NCI-H748 treated with DMSO at 0.1 percent for 48 hours (cell line): Measurements from ENCODE around the gene RHPN2.
A peak's percentile ranks its signal among the peaks of the same experiment; 100 is the strongest.
"Not testable (repeated sequence)": the region's sequence is repeated elsewhere in the genome, so short reads cannot be mapped to it uniquely, and the experiment has no call there.

ENCODE experiments used
- DNase-seq: peaks from one replicate; lab custom pipeline; 2025; lab: John Stamatoyannopoulos, UW

Gene RHPN2

DNA sequence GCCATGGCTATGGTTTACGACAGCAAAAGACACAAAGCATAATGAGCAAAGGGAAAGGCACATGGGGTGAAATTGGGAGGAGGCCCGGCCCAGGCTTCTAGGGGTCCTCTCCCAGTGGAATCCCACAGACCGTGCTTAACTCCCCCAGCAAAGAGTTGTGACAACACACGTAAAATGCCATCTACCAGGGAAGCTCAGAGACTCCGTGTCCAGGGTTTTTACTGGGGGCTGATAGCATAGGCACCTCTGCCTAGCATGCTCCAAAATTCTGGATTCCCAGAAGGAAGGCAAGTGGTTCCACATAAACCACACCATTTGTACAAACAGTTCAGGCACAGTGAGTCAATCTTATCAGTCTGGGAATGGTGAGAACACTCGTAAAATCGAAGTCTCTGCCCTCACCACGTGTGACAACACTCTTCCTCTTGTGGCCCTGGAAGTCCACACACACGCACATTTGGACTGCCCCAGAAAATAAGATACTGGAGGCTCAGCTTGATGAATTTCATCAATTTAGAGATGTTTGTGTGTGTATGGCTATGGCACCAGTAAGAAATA lies 34.9 kb downstream of the RHPN2 start:
- DNase-seq = no peak

DNA sequence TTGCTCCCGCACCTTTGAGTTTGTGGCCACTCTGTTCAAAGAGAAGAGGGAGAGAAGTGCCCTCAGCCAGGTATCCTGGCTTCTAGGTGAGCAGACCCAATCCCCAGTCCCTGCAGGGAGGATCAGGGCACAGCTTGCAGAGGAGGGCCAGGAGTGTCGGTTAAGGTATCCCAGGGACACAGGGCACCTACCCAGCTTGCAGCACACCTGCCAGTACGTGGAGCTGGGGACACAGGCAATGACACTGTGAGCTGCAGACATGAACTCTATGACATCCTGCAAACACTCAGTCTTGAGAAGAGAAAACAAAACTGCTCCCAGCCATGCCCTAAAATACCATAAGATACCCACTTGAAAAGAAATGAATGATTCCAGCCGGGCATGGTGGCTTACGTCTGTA lies 38.1 kb downstream of the RHPN2 start:
- DNase-seq = not testable (repeated sequence)

DNA sequence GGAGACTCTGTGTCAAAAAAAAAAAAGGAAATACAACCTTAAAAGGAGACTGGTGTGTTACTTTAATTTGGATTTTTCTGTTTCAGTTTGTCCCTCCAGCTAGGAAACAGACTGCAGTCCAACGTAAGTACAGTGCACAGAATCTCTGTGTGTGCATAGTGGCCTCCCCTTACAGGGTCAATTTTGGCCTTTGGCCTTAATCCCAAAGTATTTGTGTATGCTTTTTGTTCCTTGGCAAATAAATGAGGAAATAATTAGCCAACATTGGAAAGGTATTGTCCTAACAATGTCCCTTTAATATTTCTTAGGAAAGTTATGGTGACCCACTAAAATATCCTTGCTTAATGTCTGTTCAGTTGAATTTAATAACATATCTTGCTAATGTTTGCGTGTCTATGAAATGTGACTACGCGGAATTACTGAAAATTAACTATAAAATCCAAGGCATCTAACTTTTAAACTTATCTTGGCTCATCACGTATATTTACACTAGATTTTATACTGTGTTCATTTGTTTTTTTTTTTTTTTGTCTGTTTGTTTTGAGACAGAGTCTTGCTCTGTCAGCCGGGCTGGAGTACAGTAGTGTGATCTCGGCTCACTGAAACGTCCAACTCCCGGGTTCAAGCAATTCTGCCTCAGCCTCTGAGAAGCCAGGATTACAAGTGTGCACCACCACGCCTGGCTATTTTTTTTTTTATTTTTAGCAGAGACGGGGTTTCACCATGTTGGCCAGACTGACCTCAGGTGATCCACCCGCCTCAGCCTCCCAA lies 39.0 kb downstream of the RHPN2 start:
- not testable (repeated sequence) for DNase-seq

GRCh38 chr19:33024398-33024797 lies 40.3 kb downstream of the RHPN2 start:
- no peak for DNase-seq

DNA sequence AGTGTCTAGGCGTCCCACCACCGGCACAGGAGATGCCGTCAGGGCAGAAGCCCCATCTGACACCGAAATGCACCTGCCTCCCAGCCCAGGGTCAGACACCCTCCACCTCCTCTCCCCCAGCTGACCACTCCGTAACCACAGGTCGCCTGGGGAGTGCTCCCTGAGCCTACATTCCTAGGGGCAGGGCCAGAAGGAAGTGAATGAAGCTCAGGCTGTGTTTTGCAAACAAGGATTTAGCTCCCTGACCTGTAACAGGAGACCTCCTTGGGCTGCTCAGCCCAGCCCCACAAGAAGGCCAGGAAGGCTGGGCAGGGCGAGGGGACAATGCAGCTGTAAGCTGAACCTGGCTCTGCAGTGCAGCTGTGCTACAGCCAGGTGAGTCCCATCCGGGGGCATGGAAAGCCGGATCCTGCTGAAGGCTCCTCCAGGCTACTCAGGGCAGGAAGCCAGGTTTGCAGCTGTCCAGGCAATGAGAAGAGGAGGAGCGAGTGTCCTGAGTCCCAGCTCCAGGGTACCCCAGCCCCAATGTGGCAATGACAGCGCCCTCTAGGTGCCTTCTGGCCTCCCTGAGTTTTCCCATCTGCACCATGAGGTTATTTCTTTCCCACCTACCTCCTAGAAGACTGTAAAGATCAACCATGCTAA lies 42.1 kb downstream of the RHPN2 start:
- DNase-seq = no peak

GRCh38 chr19:33010891-33011290 lies 53.8 kb downstream of the RHPN2 start:
- not testable (repeated sequence) for DNase-seq

DNA sequence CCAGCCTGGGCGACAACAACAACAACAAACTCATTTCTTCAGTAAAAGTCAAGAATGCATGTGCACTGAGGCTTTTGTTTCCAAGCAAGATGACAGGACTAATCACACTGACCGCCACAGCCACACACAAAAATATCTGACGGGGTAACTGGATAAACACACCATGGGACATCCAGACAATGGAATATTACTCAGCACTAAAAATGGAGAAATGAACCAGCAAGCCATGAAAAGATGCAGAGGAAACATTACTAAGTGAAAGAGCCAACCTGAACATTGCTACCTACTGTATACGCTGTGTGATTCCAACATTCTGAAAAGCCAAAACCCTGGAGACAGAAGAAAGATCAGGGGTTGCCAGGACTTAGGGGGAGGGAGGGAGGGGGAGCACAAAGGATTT lies 56.0 kb downstream of the RHPN2 start:
- DNase-seq = no peak

GRCh38 chr19:33005440-33005839 lies 59.2 kb downstream of the RHPN2 start:
- peak; percentile 71 for DNase-seq

- DNase-seq = not testable (repeated sequence)
Observed at GRCh38 chr19:33003424-33004024, 61.2 kb downstream of the RHPN2 start.

DNA sequence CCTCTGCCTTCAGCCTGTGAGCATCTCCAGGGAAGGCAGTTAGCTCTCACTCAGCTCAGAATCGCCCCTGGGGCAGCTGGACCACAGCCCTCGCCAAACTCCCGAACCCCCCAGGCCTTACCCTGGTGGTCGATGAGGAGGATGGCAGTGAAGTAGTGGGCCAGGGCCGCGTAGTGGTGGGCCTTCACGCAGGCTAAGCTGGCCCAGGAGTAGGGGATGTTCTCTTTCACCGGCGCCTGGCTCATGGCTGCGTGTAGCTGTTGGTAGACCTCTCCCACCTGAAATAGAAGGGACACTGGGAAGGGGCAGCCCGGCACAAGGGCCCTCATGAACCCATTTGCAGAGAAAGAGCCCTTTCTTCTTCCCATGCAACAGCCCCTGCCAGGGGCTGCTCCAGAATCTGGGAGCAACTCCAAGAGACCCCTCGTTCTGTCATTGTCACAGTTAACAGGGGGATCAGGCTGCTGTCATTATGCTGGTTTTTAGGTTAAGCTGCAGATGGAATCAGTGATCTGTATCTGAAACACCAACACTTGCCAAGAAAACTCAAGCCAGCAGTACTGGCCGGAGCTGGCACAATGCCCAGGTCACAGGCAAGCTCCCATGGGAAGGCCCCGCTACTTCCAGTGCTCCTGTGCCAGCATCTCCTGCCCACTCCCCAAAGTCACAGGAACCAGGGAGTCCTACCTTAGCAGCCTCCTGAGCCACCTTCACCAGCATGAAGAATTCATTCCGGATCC lies 62.4 kb downstream of the RHPN2 start:
- DNase-seq = not testable (repeated sequence)

GRCh38 chr19:33000910-33001309 lies 63.8 kb downstream of the RHPN2 start:
- no peak for DNase-seq

GRCh38 chr19:33000510-33000909 lies 64.2 kb downstream of the RHPN2 start:
- DNase-seq = no peak

DNA sequence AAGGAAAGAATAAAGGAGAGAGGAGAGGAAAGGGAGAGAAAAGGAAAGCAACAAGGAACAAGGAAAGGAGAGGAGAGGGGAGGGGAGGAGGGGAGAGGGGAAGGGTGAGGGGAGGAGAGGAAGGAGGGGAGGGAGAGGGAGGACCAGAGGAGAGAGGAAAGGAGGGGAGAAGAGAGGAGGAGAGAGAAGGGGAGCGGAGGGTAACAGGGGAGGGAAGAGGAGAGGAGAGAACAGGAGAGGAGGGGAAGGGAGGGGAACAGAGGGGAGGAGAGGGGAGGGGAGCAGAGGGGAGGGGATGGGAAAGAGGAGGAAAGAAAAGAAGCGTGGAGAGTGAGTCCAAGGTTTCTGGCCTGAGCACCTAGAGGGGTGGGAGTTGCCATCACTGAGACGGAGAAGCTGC lies 66.0 kb downstream of the RHPN2 start:
- DNase-seq = no peak

GRCh38 chr19:32997716-32998355 lies 66.9 kb downstream of the RHPN2 start:
- DNase-seq = no peak

DNA sequence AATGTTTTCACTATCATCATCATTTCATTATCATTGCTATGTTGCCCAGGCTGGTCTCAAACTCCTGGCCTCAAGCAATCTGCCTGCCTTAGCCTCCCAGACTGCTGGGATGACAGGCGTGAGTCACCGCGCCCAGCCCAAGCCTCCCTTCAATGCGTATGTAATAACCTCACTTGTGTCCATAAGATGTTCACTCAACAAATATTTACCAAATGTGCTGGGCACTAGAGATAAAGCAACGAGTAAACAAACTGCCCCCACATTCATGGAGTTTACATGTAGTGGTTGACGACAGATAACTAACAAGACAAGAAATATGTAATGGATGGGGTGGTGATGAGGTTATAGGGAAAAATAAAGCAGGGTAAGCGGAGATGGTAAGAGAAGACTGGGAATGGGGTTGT lies 67.6 kb downstream of the RHPN2 start:
- not testable (repeated sequence) for DNase-seq

DNA sequence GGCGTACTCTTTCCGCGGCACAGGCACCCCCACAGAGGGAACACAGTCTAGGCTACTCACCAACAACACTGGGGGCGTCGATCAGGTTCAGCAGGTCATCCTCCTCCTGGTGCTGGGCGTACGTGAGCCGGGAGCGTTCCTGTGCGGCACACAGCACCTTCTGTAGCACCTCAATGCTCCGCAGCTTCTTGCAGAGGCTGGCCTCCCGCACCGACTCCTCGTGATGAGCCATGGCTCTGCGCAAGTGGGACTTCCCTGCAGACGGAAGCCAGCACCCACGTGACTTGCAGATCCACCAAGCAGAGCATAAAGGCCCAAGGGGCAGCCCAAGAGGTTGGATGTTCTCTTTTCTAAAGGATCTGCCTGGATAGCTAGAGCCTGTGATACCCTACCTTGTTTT lies 68.7 kb downstream of the RHPN2 start:
- DNase-seq = not testable (repeated sequence)

DNA sequence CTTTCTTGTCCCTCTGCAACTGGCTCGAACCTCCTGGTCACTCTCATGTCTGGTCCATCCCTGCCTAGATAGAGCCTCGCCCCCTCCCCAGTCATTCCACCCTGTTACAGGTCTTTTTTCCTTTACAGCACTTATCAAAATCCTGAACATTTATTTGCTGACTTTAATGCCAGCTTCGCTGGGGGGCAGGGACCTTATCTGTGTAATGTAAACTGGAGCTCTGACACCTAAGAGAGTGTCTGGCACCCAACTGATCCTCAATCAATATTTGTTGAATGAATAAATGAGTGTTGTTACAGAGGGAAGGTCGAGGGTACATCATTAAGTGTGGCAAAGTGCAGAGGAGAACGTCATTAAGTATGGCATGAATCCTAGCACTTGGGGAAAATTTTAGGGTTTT lies 76.0 kb downstream of the RHPN2 start:
- no peak for DNase-seq

DNA sequence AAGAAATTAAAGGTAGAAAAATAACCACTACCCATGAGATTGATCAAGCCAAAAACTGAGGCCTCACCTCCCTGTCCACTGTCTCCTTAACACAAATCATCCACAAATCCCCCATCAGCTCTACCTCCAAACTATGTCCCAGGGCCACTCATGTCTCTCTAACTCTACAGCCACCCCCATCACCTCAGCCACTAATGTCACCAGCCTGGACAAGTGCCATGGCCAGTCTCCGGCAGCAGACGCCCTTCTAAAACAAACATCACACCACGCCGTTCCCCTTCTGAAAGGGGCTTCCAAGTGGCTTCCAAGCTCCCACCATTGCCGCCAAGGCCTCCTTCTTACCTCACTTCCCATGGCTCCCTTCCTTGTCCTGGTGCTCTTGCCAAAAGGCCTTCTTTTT lies 76.4 kb downstream of the RHPN2 start:
- DNase-seq = not testable (repeated sequence)

GRCh38 chr19:32982488-32982887 lies 82.2 kb downstream of the RHPN2 start:
- not testable (repeated sequence) for DNase-seq

- DNase-seq = not testable (repeated sequence)
Observed at GRCh38 chr19:32979807-32980206, 84.9 kb downstream of the RHPN2 start.

DNA sequence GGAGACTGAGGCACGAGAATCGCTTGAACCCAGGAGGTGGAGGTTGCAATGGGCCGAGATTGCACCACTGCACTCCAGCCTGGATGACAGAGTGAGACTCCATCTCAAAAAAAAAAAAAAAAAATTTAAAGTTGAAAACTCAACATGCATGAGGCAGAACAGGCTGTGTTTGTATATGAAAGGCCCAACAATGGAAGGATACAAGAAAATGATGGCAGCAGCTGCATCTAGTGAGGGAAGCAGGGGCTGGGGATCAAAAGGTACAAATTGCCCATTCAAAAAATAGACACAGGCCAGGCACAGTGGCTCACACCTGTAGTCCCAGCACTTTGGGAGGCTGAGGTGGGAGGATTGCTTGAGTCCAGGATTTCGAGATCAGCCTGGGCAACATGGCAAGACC lies 86.9 kb downstream of the RHPN2 start:
- not testable (repeated sequence) for DNase-seq

DNA sequence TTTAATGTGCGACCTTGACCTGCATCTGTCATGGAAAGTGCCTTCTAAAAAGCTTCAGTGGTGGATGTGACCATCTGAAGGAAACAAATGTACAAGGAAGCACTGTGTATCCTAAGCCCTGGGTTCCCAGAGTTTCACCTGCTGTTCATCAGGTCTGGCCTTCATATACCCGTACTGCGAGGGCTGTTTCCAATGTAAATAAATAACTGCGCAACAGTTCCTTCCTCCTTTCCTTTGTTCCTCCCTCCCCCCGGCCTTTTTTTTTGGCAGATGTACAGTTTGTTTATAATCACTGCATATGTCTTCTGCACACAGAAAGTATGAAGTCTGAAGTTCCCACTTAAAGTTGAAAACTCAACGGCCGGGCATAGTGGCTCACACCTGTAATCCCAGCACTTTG lies 87.4 kb downstream of the RHPN2 start:
- DNase-seq = no peak
